Hepatocyte (in vitro differentiated cells): Measurements from ENCODE around the gene AHSP. TPM values are rescaled to one million over a fixed set of nuclear protein-coding genes. Genes with fewer than 3 reads are reported as not detected.

Experiments
- DNase-seq: peaks from one replicate; pipeline ENCODE4 v3.0.0-alpha.2; 2016; ENCODE audit warnings: low spot score
- H2AFZ ChIP-seq: fragments of 200-600 bp; sonication (generic); 2 replicates; pipeline ENCODE4 v1.6.0; 2016; ENCODE audit warnings: antibody characterized with exemption, mild to moderate bottlenecking
- H3K27ac ChIP-seq: fragments of 200-600 bp; sonication (generic); 2 replicates; pipeline ENCODE4 v1.5.1; 2016; ENCODE audit warnings: mild to moderate bottlenecking
- H3K27me3 ChIP-seq: fragments of 200-600 bp; sonication (generic); 2 replicates; pipeline ENCODE4 v1.6.1; 2016
- H3K36me3 ChIP-seq: fragments of 200-600 bp; sonication (generic); replicated peaks from 2 replicates; pipeline ENCODE4 v1.5.1; 2016; ENCODE audit warnings: low read depth; ENCODE audit not compliant: insufficient read depth
- H3K4me1 ChIP-seq: fragments of 200-600 bp; sonication (generic); 2 replicates; pipeline ENCODE4 v1.5.1; 2016; ENCODE audit warnings: mild to moderate bottlenecking, moderate library complexity; ENCODE audit not compliant: insufficient read depth
- H3K4me2 ChIP-seq: fragments of 200-600 bp; sonication (generic); 2 replicates; pipeline ENCODE4 v1.6.0; 2016
- H3K4me3 ChIP-seq: fragments of 200-600 bp; sonication (generic); 2 replicates; pipeline ENCODE4 v1.5.1; 2016; ENCODE audit warnings: mild to moderate bottlenecking
- H3K79me2 ChIP-seq: fragments of 200-600 bp; sonication (generic); 2 replicates; pipeline ENCODE4 v1.6.0; 2017; ENCODE audit warnings: mild to moderate bottlenecking
- H3K9me2 ChIP-seq: fragments of 200-600 bp; sonication (generic); replicated peaks from 2 replicates; pipeline ENCODE4 v1.6.0; 2017; ENCODE audit warnings: mild to moderate bottlenecking; ENCODE audit not compliant: insufficient read depth
- H3K9me3 ChIP-seq: fragments of 200-600 bp; sonication (generic); 2 replicates; pipeline ENCODE4 v1.5.1; 2016; ENCODE audit warnings: low read depth, mild to moderate bottlenecking
- H4K20me1 ChIP-seq: fragments of 200-600 bp; sonication (generic); 2 replicates; pipeline ENCODE4 v1.6.0; 2016; ENCODE audit warnings: mild to moderate bottlenecking; ENCODE audit not compliant: insufficient read depth, poor library complexity, severe bottlenecking
- EZH2 ChIP-seq: fragments of 200-600 bp; sonication (generic); IDR thresholded peaks from 2 replicates; pipeline ENCODE4 v1.6.1; 2016; ENCODE audit warnings: antibody characterized with exemption, mild to moderate bottlenecking, borderline replicate concordance
- EZH2phosphoT487 ChIP-seq: fragments of 200-600 bp; sonication (generic); IDR thresholded peaks from one replicate; pipeline ENCODE4 v1.6.1; 2018; ENCODE audit warnings: antibody characterized with exemption, mild to moderate bottlenecking, low read depth, moderate library complexity; ENCODE audit not compliant: unreplicated experiment, severe bottlenecking
- WGBS: methylation state at CpG from one replicate; pipeline ENCODE4 v1.1.6; 2016; ENCODE audit warnings: low lambda C conversion rate; ENCODE audit errors: missing lambda C conversion rate; 5-methylcytosine and 5-hydroxymethylcytosine counted together
- polyA plus RNA-seq: library from polyadenylated mRNA; unstranded; fragments of >200 nt; fragmentation: Nextera tagmentation; extraction: Ambion mirVana; gene quantifications from 2 replicates; pipeline ENCODE4 v1.2.1, GENCODE V29; 2016
- total RNA-seq: library from RNA; depleted of rRNA; stranded (reverse); fragments of >200 nt; gene quantifications from 2 replicates; pipeline ENCODE4 v1.2.3, GENCODE V29; 2014
- TF ChIP-seq, protein P1 (sequence below): fragments of 200-600 bp; sonication (generic); IDR thresholded peaks from 2 replicates; pipeline ENCODE4 v1.5.1; 2016; ENCODE audit warnings: antibody characterized with exemption, mild to moderate bottlenecking; ENCODE audit not compliant: poor library complexity

Gene AHSP, protein sequence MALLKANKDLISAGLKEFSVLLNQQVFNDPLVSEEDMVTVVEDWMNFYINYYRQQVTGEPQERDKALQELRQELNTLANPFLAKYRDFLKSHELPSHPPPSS
- total RNA-seq (not detected in 2 replicates), polyA plus RNA-seq (not detected in 2 replicates)

DNA sequence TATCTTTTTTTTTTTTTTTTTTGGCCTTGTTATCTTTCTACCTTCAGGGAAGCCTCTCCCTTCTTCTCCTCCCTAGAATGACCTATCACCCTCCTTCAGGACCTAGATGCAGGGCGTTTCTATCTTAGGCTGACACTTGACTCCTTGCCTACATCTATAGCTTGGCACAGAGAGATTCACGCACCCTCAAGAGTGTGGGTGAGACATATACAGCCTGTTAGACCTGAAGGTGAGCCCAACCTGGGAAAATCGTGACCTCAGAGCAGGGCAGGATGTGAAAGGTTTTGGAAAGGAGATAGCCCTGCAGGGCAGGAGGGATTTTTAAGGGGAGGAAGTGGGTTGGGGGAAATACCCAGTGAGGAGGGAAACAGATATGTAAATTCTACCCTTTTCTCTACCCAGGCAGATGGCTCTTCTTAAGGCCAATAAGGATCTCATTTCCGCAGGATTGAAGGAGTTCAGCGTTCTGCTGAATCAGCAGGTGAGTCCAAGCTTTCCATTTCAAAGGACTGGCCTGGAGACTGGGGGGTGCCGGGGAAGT is at the start of gene AHSP:
AHSP (plus strand) TSS at position 167 of the 541 bp plus-strand sequence; CDS start at position 407, 240 bp downstream.
- TF ChIP-seq, protein P1, sequence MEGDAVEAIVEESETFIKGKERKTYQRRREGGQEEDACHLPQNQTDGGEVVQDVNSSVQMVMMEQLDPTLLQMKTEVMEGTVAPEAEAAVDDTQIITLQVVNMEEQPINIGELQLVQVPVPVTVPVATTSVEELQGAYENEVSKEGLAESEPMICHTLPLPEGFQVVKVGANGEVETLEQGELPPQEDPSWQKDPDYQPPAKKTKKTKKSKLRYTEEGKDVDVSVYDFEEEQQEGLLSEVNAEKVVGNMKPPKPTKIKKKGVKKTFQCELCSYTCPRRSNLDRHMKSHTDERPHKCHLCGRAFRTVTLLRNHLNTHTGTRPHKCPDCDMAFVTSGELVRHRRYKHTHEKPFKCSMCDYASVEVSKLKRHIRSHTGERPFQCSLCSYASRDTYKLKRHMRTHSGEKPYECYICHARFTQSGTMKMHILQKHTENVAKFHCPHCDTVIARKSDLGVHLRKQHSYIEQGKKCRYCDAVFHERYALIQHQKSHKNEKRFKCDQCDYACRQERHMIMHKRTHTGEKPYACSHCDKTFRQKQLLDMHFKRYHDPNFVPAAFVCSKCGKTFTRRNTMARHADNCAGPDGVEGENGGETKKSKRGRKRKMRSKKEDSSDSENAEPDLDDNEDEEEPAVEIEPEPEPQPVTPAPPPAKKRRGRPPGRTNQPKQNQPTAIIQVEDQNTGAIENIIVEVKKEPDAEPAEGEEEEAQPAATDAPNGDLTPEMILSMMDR: no peak
- TF ChIP-seq EZH2phosphoT487 (no peak), EZH2 (no peak)
- Histone ChIP-seq H3K27ac (peak within 1 kb of the TSS; percentile 81), H3K4me1 (no peaks in the 10 kb centered on the region), H3K27me3 (peaks cover 41% of the 10 kb centered on the region), H3K4me2 (peak within 1 kb of the TSS; percentile 80), H3K9me3 (no peaks in the 10 kb centered on the region), H2AFZ (peak within 1 kb of the TSS; percentile 60), H4K20me1 (no peaks in the 10 kb centered on the region), H3K9me2 (no peaks in the 10 kb centered on the region), H3K4me3 (no peak within 1 kb of the TSS), H3K36me3 (no peaks in the 10 kb centered on the region), H3K79me2 (no peaks in the 10 kb centered on the region)
- no peak for DNase-seq
- 55% methylated on average over 6 of the region's 6 CpGs for WGBS

DNA sequence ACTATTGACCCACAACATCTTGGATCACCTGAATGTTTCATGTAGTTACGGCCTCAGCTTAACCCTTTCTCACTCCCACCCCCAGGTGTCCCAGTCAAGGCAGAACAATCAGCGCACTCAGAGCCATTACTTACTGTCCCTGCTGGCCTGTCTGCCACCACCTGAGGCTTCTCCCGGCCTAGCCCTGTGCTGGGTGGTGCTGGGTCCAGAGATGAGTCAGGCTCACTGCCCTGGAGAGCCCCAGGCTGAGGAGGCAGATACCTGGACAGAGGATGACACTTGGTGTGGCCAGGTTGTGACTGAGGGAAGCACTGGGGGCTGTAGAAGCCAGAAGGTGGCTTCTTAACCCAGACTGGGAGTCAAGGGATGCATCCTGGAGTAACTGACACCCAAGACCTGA is 48.7 kb upstream of the AHSP start:
- no peak for DNase-seq
- Histone ChIP-seq H3K27me3 (no peaks in the 10 kb centered on the region), H4K20me1 (no peaks in the 10 kb centered on the region), H3K27ac (no peak overlapping the region), H3K4me2 (no peak overlapping the region), H3K79me2 (no peaks in the 10 kb centered on the region), H3K4me3 (no peak overlapping the region), H3K9me3 (no peaks in the 10 kb centered on the region), H3K4me1 (peaks cover 9% of the 10 kb centered on the region), H3K9me2 (no peaks in the 10 kb centered on the region), H2AFZ (no peak overlapping the region), H3K36me3 (no peaks in the 10 kb centered on the region)
- 79% methylated on average over 3 of the region's 3 CpGs for WGBS
- TF ChIP-seq, protein P1: no peak
- TF ChIP-seq EZH2phosphoT487 (no peak), EZH2 (no peak)

DNA sequence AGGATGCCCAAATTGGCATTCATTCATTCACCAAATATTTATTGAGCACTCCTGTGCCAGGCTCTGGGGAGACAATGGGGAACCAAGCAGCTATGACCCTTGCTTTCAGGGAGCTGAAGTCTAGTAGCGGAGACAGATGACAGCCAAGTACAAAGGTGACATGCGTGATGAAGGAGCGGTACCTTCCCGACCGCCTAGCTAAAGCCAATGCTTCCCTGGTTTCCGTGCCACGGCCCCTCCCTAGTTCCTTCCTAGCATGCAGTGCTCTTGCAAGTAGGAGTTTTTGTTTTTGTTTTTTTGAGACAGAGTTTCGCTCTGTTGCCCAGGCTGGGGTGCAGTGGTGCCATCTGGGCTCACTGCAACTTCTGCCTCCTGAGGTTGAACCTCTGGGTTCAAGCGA is 47.9 kb upstream of the AHSP start:
- Histone ChIP-seq H3K9me2 (no peaks in the 10 kb centered on the region), H3K4me1 (peaks cover 12% of the 10 kb centered on the region), H2AFZ (no peak overlapping the region), H3K4me2 (no peak overlapping the region), H3K27ac (no peak overlapping the region), H3K9me3 (no peaks in the 10 kb centered on the region), H3K79me2 (no peaks in the 10 kb centered on the region), H3K27me3 (no peaks in the 10 kb centered on the region), H3K4me3 (no peak overlapping the region), H3K36me3 (no peaks in the 10 kb centered on the region), H4K20me1 (no peaks in the 10 kb centered on the region)
- DNase-seq: no peak
- WGBS: 98% methylated on average over 9 of the region's 9 CpGs
- TF ChIP-seq EZH2phosphoT487: no peak
- no peak for TF ChIP-seq EZH2
- TF ChIP-seq, protein P1: no peak
